ENCODE measurements around the gene SORBS2. TPM values are rescaled to one million over a fixed set of nuclear protein-coding genes. Genes with fewer than 3 reads are reported as not detected.

Gene SORBS2
- total RNA-seq, 1 donor from 2014 or later, result 60.4 TPM

- H3K36me3 ChIP-seq, result no peaks in the 10 kb centered on the region
- TF ChIP-seq POLR2A (IDR thresholded peaks at IDR 0.05), result no peak
- no peak for TF ChIP-seq CTCF (IDR thresholded peaks at IDR 0.05)
- TF ChIP-seq POLR2AphosphoS5 (IDR thresholded peaks at IDR 0.05; ENCODE audit: insufficient read depth in 1 of 2, low read depth in 1 of 2), result no peak
- H3K27me3 ChIP-seq, result no peaks in the 10 kb centered on the region
- no peaks in the 10 kb centered on the region for H3K9me3 ChIP-seq
- no peak overlapping the region for H3K4me3 ChIP-seq
- no peak overlapping the region for H3K27ac ChIP-seq
- intact Hi-C loops (cut with DNase I), result no loop called here
- no peak for DNase-seq (ENCODE audit: extremely low spot score in 2 of 2)
- H3K4me1 ChIP-seq, result no peaks in the 10 kb centered on the region
Measured at GRCh38 chr4:185782523-185782922, 29.5 kb downstream of the SORBS2 start.

- TF ChIP-seq CTCF (IDR thresholded peaks at IDR 0.05), result no peak
- TF ChIP-seq POLR2A (IDR thresholded peaks at IDR 0.05), result no peak
- no peak for TF ChIP-seq POLR2AphosphoS5 (IDR thresholded peaks at IDR 0.05; ENCODE audit: insufficient read depth in 1 of 2, low read depth in 1 of 2)
- no peaks in the 10 kb centered on the region for H3K36me3 ChIP-seq
- no peak for DNase-seq (ENCODE audit: extremely low spot score in 2 of 2)
- intact Hi-C loops (cut with DNase I), result no loop called here
- no peak overlapping the region for H3K27ac ChIP-seq
- no peak overlapping the region for H3K4me3 ChIP-seq
- H3K9me3 ChIP-seq, result no peaks in the 10 kb centered on the region
- H3K27me3 ChIP-seq, result no peaks in the 10 kb centered on the region
- no peaks in the 10 kb centered on the region for H3K4me1 ChIP-seq
Measured at GRCh38 chr4:185781555-185782215, 30.3 kb downstream of the SORBS2 start.

DNA sequence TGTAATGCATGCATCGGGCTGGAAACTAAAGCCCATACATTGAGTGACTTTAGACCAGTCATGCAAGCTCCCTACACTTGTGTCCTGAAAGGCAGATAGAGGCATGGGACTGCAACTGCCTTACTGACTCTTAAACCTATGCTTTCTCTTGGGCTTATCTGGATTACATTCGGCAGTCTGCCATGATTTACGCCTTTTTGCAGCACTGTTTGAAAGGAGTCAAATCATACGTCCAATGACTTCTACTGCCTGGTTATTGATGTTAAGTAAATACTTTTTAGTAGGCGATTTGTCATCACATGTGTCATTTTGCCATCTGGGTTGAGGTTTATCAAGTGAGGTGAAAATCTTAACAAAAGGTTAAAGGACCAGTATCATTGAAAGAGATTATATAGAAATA is 31.5 kb downstream of the SORBS2 start:
- no peak for TF ChIP-seq CTCF (IDR thresholded peaks at IDR 0.05)
- no peak for TF ChIP-seq POLR2A (IDR thresholded peaks at IDR 0.05)
- no peak for TF ChIP-seq POLR2AphosphoS5 (IDR thresholded peaks at IDR 0.05; ENCODE audit: insufficient read depth in 1 of 2, low read depth in 1 of 2)
- H3K36me3 ChIP-seq, result no peaks in the 10 kb centered on the region
- H3K9me3 ChIP-seq, result no peaks in the 10 kb centered on the region
- no peak for DNase-seq (ENCODE audit: extremely low spot score in 2 of 2)
- intact Hi-C loops (cut with DNase I), result no loop called here
- no peak overlapping the region for H3K27ac ChIP-seq
- H3K4me3 ChIP-seq, result no peak overlapping the region
- H3K4me1 ChIP-seq, result peaks cover 3% of the 10 kb centered on the region
- H3K27me3 ChIP-seq, result no peaks in the 10 kb centered on the region

- Histone ChIP-seq H3K36me3 (no peaks in the 10 kb centered on the region), H3K4me3 (no peak overlapping the region), H3K4me1 (peaks cover 9% of the 10 kb centered on the region), H3K27me3 (no peaks in the 10 kb centered on the region), H3K9me3 (no peaks in the 10 kb centered on the region), H3K27ac (no peak overlapping the region)
- no peak for DNase-seq (ENCODE audit: extremely low spot score in 2 of 2)
- TF ChIP-seq CTCF (IDR thresholded peaks at IDR 0.05), result no peak
- no peak for TF ChIP-seq POLR2A (IDR thresholded peaks at IDR 0.05)
- no peak for TF ChIP-seq POLR2AphosphoS5 (IDR thresholded peaks at IDR 0.05; ENCODE audit: insufficient read depth in 1 of 2, low read depth in 1 of 2)
- intact Hi-C loops (cut with DNase I), result no loop called here
Measured at GRCh38 chr4:185779517-185779916, 32.5 kb downstream of the SORBS2 start.

DNA sequence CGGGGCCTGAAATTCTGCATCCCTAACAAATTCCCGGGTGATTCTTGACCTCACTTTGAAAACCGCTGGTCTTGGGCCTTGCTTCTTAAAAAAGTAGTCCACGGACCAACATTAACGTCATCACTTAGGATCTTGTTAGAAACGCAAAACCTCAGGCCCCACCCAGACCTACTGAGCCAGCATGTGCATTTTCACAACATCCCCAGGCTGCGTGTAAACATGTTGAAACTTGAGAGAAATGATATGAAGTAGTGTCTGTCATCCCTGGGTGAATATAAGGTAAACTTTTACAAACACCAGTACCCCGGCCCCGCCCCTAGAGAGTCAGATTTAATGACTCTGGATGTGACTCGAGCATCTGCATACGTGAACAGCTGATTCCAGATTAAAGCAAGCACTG is 33.7 kb downstream of the SORBS2 start:
- no peaks in the 10 kb centered on the region for H3K36me3 ChIP-seq
- no peaks in the 10 kb centered on the region for H3K9me3 ChIP-seq
- H3K4me3 ChIP-seq, result no peak overlapping the region
- DNase-seq (ENCODE audit: extremely low spot score in 2 of 2), result no peak
- intact Hi-C loops (cut with DNase I), result no loop called here
- peaks cover 9% of the 10 kb centered on the region for H3K4me1 ChIP-seq
- TF ChIP-seq POLR2AphosphoS5 (IDR thresholded peaks at IDR 0.05; ENCODE audit: insufficient read depth in 1 of 2, low read depth in 1 of 2), result no peak
- no peak for TF ChIP-seq CTCF (IDR thresholded peaks at IDR 0.05)
- TF ChIP-seq POLR2A (IDR thresholded peaks at IDR 0.05), result no peak
- no peaks in the 10 kb centered on the region for H3K27me3 ChIP-seq
- no peak overlapping the region for H3K27ac ChIP-seq
